ENCODE results near the gene FNDC3B.

FNDC3B gene

DNA sequence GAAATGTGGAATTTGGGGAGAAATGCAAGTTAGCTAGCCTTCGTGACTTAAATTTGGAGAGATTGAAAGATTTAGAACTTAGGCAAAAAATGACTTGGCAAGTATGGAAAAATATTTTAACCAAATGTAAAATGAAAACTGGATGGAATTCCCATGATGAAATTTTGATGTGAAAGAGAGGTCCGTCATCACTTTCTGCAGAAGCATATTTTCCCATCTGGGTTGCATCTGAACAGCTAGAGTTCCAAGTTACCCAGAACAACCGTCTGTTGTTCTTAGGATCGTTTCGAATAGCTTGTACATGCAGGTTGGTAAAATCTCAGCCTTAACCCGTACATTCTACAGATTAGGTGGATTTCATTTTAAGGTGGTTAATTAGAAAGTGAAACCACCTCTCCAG is 272.6 kb downstream of the FNDC3B start:
- DNase-seq, result no peak
- Histone ChIP-seq H3K4me3 (ENCODE audit: low read length) (no peak overlapping the region), H4K20me1 (ENCODE audit: insufficient read depth, low read length) (no peaks in the 10 kb centered on the region), H3K79me2 (ENCODE audit: low read length) (peaks cover 15% of the 10 kb centered on the region), H3K4me2 (ENCODE audit: low read depth, low read length) (no peak overlapping the region), H3K27ac (ENCODE audit: low read length) (no peak overlapping the region), H3K9me3 (replicated peaks; ENCODE audit: insufficient read depth, low read length) (no peaks in the 10 kb centered on the region), H3K36me3 (replicated peaks; ENCODE audit: insufficient read depth, low read length) (peaks cover 27% of the 10 kb centered on the region), H3K9me2 (replicated peaks; ENCODE audit: insufficient read depth, low read length) (no peaks in the 10 kb centered on the region), H2AFZ (ENCODE audit: low read length) (no peak overlapping the region), H3K9ac (ENCODE audit: low read length) (no peak overlapping the region), H3K4me1 (ENCODE audit: low read length) (peaks cover 24% of the 10 kb centered on the region), H3K27me3 (replicated peaks; ENCODE audit: insufficient read depth, low read length) (no peaks in the 10 kb centered on the region), H3F3A (ENCODE audit: insufficient read depth, low read length) (0 out of 2 replicates have a peak, but pooled peaks cover 11% of the 10 kb centered on the region)
- TF ChIP-seq EZH2 (optimal IDR thresholded peaks at IDR 0.05; ENCODE audit: low read depth, low read length), result no peak
- TF ChIP-seq, protein P1, sequence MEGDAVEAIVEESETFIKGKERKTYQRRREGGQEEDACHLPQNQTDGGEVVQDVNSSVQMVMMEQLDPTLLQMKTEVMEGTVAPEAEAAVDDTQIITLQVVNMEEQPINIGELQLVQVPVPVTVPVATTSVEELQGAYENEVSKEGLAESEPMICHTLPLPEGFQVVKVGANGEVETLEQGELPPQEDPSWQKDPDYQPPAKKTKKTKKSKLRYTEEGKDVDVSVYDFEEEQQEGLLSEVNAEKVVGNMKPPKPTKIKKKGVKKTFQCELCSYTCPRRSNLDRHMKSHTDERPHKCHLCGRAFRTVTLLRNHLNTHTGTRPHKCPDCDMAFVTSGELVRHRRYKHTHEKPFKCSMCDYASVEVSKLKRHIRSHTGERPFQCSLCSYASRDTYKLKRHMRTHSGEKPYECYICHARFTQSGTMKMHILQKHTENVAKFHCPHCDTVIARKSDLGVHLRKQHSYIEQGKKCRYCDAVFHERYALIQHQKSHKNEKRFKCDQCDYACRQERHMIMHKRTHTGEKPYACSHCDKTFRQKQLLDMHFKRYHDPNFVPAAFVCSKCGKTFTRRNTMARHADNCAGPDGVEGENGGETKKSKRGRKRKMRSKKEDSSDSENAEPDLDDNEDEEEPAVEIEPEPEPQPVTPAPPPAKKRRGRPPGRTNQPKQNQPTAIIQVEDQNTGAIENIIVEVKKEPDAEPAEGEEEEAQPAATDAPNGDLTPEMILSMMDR (IDR thresholded peaks at IDR 0.05; ENCODE audit: low read length), result no peak

DNA sequence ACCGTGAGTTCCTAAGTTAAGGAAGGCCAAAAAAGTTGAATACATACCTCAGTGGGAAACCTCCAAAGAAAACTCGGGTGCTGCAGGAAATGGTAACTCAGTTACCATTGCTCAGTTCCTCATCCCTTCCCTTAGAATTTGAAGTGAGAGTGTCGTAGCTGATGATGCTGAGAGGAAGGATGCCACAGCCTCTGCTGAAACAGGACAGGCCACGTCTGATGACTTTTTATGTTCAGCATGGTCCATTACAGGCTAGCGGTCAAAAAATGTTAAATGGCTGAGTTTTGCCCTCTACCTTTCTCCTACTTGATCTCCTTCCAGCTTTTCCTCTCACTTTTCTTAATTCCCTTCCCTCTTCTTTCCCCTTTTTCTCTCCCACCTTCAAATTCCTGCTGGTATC is 273.3 kb downstream of the FNDC3B start:
- no peak overlapping the region for H3K4me2 ChIP-seq (ENCODE audit: low read depth, low read length)
- no peak overlapping the region for H3K4me3 ChIP-seq (ENCODE audit: low read length)
- DNase-seq, result no peak
- H2AFZ ChIP-seq (ENCODE audit: low read length), result no peak overlapping the region
- H3K27me3 ChIP-seq (replicated peaks; ENCODE audit: insufficient read depth, low read length), result no peaks in the 10 kb centered on the region
- no peaks in the 10 kb centered on the region for H4K20me1 ChIP-seq (ENCODE audit: insufficient read depth, low read length)
- no peaks in the 10 kb centered on the region for H3K9me2 ChIP-seq (replicated peaks; ENCODE audit: insufficient read depth, low read length)
- H3K4me1 ChIP-seq (ENCODE audit: low read length), result peaks cover 27% of the 10 kb centered on the region
- peaks cover 15% of the 10 kb centered on the region for H3K79me2 ChIP-seq (ENCODE audit: low read length)
- no peak overlapping the region for H3K9ac ChIP-seq (ENCODE audit: low read length)
- no peak overlapping the region for H3K27ac ChIP-seq (ENCODE audit: low read length)
- H3K36me3 ChIP-seq (replicated peaks; ENCODE audit: insufficient read depth, low read length), result peaks cover 27% of the 10 kb centered on the region
- H3K9me3 ChIP-seq (replicated peaks; ENCODE audit: insufficient read depth, low read length), result no peaks in the 10 kb centered on the region
- no peak for TF ChIP-seq EZH2phosphoT487 (IDR thresholded peaks at IDR 0.05; ENCODE audit: low read length)
- no peak for TF ChIP-seq EZH2 (optimal IDR thresholded peaks at IDR 0.05; ENCODE audit: low read depth, low read length)
- TF ChIP-seq, protein P1 (IDR thresholded peaks at IDR 0.05; ENCODE audit: low read length), result no peak
- 0 out of 2 replicates have a peak, but pooled peaks cover 11% of the 10 kb centered on the region for H3F3A ChIP-seq (ENCODE audit: insufficient read depth, low read length)

DNA sequence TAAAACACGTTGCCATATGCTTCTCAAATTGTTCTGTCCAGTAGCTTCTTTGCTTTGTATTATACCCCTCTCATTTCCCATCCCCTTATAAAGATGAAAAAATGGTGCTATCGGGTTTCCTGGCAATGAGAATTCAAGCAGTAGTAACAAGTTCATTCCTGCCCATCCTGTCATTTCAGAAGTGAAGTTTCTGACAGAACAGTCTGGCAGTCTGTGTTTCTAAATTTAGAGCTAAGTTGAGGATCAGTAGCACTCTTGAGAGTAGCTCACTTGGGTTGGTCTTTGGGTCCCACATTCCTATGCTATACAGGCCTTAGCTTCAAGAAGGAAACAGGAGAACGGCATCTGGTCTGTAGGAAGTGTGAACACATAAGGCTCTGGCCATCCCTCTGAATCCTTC is 274.3 kb downstream of the FNDC3B start:
- no peak overlapping the region for H2AFZ ChIP-seq (ENCODE audit: low read length)
- H3K4me2 ChIP-seq (ENCODE audit: low read depth, low read length), result no peak overlapping the region
- H3K9me3 ChIP-seq (replicated peaks; ENCODE audit: insufficient read depth, low read length), result no peaks in the 10 kb centered on the region
- H3K36me3 ChIP-seq (replicated peaks; ENCODE audit: insufficient read depth, low read length), result peaks cover 23% of the 10 kb centered on the region
- H3F3A ChIP-seq (ENCODE audit: insufficient read depth, low read length), result 0 out of 2 replicates have a peak, but pooled peaks cover 11% of the 10 kb centered on the region
- H3K27ac ChIP-seq (ENCODE audit: low read length), result no peak overlapping the region
- no peak for DNase-seq
- H4K20me1 ChIP-seq (ENCODE audit: insufficient read depth, low read length), result no peaks in the 10 kb centered on the region
- no peak overlapping the region for H3K4me3 ChIP-seq (ENCODE audit: low read length)
- no peaks in the 10 kb centered on the region for H3K9me2 ChIP-seq (replicated peaks; ENCODE audit: insufficient read depth, low read length)
- peaks cover 31% of the 10 kb centered on the region for H3K4me1 ChIP-seq (ENCODE audit: low read length)
- H3K79me2 ChIP-seq (ENCODE audit: low read length), result peaks cover 19% of the 10 kb centered on the region
- TF ChIP-seq EZH2phosphoT487 (IDR thresholded peaks at IDR 0.05; ENCODE audit: low read length), result no peak
- TF ChIP-seq, protein P1 (IDR thresholded peaks at IDR 0.05; ENCODE audit: low read length), result no peak
- TF ChIP-seq EZH2 (optimal IDR thresholded peaks at IDR 0.05; ENCODE audit: low read depth, low read length), result no peak
- no peak overlapping the region for H3K9ac ChIP-seq (ENCODE audit: low read length)
- no peaks in the 10 kb centered on the region for H3K27me3 ChIP-seq (replicated peaks; ENCODE audit: insufficient read depth, low read length)
